ENCODE data around the gene WDR82. TPM values are rescaled to one million over a fixed set of nuclear protein-coding genes. Genes with fewer than 3 reads are reported as not detected.

WDR82 gene
- total RNA-seq, 4 donors from 2014 or later = 24.6 to 128 (median 70.3) TPM

DNA sequence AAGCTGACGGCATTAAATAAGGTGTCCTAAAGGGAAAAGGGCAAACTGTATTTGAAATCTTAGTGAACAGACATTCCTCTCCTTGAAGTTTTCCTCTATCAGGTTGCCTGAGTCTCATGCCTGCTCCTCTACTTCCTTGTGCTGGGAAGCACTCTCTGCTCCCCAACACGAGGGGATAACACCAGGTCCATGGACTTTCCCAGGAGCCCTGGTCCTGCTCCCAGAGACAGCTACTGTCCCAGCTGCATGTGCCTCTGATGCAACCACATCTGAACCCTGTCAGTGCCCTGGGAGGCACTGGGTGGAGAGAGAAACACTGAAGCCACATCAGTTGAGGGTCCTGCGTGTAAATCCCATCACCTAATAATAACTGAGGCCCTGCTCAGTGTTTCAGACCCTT is 60.4 kb downstream of the WDR82 start:
- intact Hi-C loops (cut with DNase I; ENCODE audit: low total_unique reads) = no loop called here
- no peak for TF ChIP-seq POLR2A (IDR thresholded peaks at IDR 0.05)
- no peaks in the 10 kb centered on the region for H3K27me3 ChIP-seq
- peaks cover 4 to 10% of the 10 kb centered on the region in 2 donors for H3K4me1 ChIP-seq
- H3K27ac ChIP-seq = peak overlapping the region; percentile 39 to 79
- no peaks in the 10 kb centered on the region for H3K36me3 ChIP-seq
- DNase-seq = no peak
- no peaks in the 10 kb centered on the region for H3K9me3 ChIP-seq
- no peak overlapping the region for H3K4me3 ChIP-seq

- DNase-seq = no peak
- peak overlapping the region; percentile 39 to 79 for H3K27ac ChIP-seq
These were observed 61.0 kb downstream of the WDR82 start for GRCh38 chr3:52217409-52217805.

GRCh38 chr3:52216585-52217408 is 61.7 kb downstream of the WDR82 start:
- Histone ChIP-seq H3K27me3 (no peaks in the 10 kb centered on the region), H3K4me3 (no peak overlapping the region), H3K36me3 (no peaks in the 10 kb centered on the region), H3K9me3 (no peaks in the 10 kb centered on the region), H3K27ac (peak overlapping the region; percentile 39 to 79), H3K4me1 (peaks cover 4 to 10% of the 10 kb centered on the region in 2 donors)
- peak; percentile 84 to 93 for DNase-seq
- intact Hi-C loops (cut with DNase I; ENCODE audit: low total_unique reads) = no loop called here
- TF ChIP-seq POLR2A (IDR thresholded peaks at IDR 0.05) = no peak
- TF ChIP-seq, protein P1, sequence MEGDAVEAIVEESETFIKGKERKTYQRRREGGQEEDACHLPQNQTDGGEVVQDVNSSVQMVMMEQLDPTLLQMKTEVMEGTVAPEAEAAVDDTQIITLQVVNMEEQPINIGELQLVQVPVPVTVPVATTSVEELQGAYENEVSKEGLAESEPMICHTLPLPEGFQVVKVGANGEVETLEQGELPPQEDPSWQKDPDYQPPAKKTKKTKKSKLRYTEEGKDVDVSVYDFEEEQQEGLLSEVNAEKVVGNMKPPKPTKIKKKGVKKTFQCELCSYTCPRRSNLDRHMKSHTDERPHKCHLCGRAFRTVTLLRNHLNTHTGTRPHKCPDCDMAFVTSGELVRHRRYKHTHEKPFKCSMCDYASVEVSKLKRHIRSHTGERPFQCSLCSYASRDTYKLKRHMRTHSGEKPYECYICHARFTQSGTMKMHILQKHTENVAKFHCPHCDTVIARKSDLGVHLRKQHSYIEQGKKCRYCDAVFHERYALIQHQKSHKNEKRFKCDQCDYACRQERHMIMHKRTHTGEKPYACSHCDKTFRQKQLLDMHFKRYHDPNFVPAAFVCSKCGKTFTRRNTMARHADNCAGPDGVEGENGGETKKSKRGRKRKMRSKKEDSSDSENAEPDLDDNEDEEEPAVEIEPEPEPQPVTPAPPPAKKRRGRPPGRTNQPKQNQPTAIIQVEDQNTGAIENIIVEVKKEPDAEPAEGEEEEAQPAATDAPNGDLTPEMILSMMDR (IDR thresholded peaks at IDR 0.05) = no peak

More at GRCh38 chr3:52217409-52217805, 61.0 kb downstream of the WDR82 start:
- no peak for TF ChIP-seq POLR2A (IDR thresholded peaks at IDR 0.05)
- TF ChIP-seq, protein P1 (IDR thresholded peaks at IDR 0.05) = no peak
- Histone ChIP-seq H3K4me1 (peaks cover 4 to 10% of the 10 kb centered on the region in 2 donors), H3K4me3 (no peak overlapping the region), H3K9me3 (no peaks in the 10 kb centered on the region), H3K36me3 (no peaks in the 10 kb centered on the region), H3K27me3 (no peaks in the 10 kb centered on the region)
- intact Hi-C loops (cut with DNase I; ENCODE audit: low total_unique reads) = no loop called here

DNA sequence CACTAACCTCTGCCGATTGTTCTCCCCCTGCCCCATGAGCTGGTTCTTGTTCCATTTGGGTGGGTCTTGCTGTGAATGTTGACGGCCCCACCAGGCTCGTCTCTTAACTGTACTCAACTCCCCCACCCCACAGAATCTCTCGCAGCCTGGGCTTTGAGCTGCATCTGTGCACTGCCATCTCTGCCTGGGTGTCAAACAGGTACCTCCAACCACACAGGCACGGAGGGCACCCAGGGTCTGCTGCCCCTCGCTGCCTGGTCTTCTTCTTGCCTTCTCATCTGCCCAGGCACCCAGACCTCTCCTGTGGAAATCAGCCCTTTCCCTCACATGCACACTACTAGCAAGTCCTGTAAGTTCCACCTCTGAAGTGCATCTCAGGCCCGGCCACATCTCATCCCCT is 63.1 kb downstream of the WDR82 start:
- H3K4me1 ChIP-seq = peaks cover 4 to 6% of the 10 kb centered on the region in 2 donors
- H3K27ac ChIP-seq = no peak overlapping the region
- H3K36me3 ChIP-seq = no peaks in the 10 kb centered on the region
- intact Hi-C loops (cut with DNase I; ENCODE audit: low total_unique reads) = no loop called here
- H3K4me3 ChIP-seq = no peak overlapping the region
- DNase-seq = no peak
- H3K9me3 ChIP-seq = no peaks in the 10 kb centered on the region
- TF ChIP-seq, protein P1 (IDR thresholded peaks at IDR 0.05) = no peak
- no peak for TF ChIP-seq POLR2A (IDR thresholded peaks at IDR 0.05)
- no peaks in the 10 kb centered on the region for H3K27me3 ChIP-seq

- peaks cover 4 to 6% of the 10 kb centered on the region in 2 donors for H3K4me1 ChIP-seq
These were observed 64.5 kb downstream of the WDR82 start for GRCh38 chr3:52213901-52214300.

More at GRCh38 chr3:52213901-52214300, 64.5 kb downstream of the WDR82 start:
- intact Hi-C loops (cut with DNase I; ENCODE audit: low total_unique reads) = no loop called here
- H3K4me3 ChIP-seq = no peak overlapping the region
- H3K9me3 ChIP-seq = no peaks in the 10 kb centered on the region
- H3K27me3 ChIP-seq = no peaks in the 10 kb centered on the region
- TF ChIP-seq, protein P1 (IDR thresholded peaks at IDR 0.05) = no peak
- no peak for TF ChIP-seq POLR2A (IDR thresholded peaks at IDR 0.05)
- no peak overlapping the region for H3K27ac ChIP-seq
- no peaks in the 10 kb centered on the region for H3K36me3 ChIP-seq
- DNase-seq = no peak

Data from uterus (tissue), 4 donors.